Chondrocyte (in vitro differentiated cells): ENCODE results near the gene MTSS2. TPM values are rescaled to one million over a fixed set of nuclear protein-coding genes. Genes with fewer than 3 reads are reported as not detected.

Experiments
- DNase-seq: peaks from one replicate; pipeline ENCODE4 v3.0.0; 2021; ENCODE audit warnings: mixed read lengths, low spot score
- H3K27ac Mint-ChIP-seq: one replicate; pipeline ENCODE4 v1.8.0; 2021; ENCODE audit warnings: mild to moderate bottlenecking, moderate library complexity, mixed read lengths; ENCODE audit not compliant: unreplicated experiment
- H3K27me3 Mint-ChIP-seq: 2 replicates; pipeline ENCODE4 v1.8.0; 2021; ENCODE audit warnings: low read depth, mixed read lengths
- H3K36me3 Mint-ChIP-seq: 2 replicates; pipeline ENCODE4 v1.8.0; 2021; ENCODE audit warnings: low read depth, mixed read lengths
- H3K4me1 Mint-ChIP-seq: 2 replicates; pipeline ENCODE4 v1.8.0; 2021; ENCODE audit warnings: low read depth, mild to moderate bottlenecking, mixed read lengths
- H3K4me3 Mint-ChIP-seq: one replicate; pipeline ENCODE4 v1.8.0; 2021; ENCODE audit warnings: mild to moderate bottlenecking, moderate library complexity, mixed read lengths; ENCODE audit not compliant: unreplicated experiment
- H3K9me3 Mint-ChIP-seq: 2 replicates; pipeline ENCODE4 v1.8.0; 2021; ENCODE audit warnings: low read depth, mixed read lengths
- total RNA-seq: library from RNA; stranded (reverse); gene quantifications from 3 replicates; pipeline ENCODE4 v1.2.1, GENCODE V29; 2021
- TF ChIP-seq, protein P1 (sequence below): fragments of 200-600 bp; sonication (generic); IDR thresholded peaks from 2 replicates; pipeline ENCODE4 v1.5.0; 2021; ENCODE audit warnings: antibody characterized with exemption, mild to moderate bottlenecking, moderate library complexity

Gene MTSS2
- total RNA-seq, 1 donor from 2014 or later, result 296 TPM

GRCh38 chr16:70692130-70692872, 6.4 kb upstream of the MTSS2 start:
- Mint-ChIP-seq H3K4me1 (peaks cover 92% of the 10 kb centered on the region), H3K27me3 (no peaks in the 10 kb centered on the region), H3K27ac (peak overlapping the region; percentile 100), H3K9me3 (no peaks in the 10 kb centered on the region), H3K36me3 (no peaks in the 10 kb centered on the region), H3K4me3 (no peak overlapping the region)
- no peak for DNase-seq
- TF ChIP-seq, protein P1, sequence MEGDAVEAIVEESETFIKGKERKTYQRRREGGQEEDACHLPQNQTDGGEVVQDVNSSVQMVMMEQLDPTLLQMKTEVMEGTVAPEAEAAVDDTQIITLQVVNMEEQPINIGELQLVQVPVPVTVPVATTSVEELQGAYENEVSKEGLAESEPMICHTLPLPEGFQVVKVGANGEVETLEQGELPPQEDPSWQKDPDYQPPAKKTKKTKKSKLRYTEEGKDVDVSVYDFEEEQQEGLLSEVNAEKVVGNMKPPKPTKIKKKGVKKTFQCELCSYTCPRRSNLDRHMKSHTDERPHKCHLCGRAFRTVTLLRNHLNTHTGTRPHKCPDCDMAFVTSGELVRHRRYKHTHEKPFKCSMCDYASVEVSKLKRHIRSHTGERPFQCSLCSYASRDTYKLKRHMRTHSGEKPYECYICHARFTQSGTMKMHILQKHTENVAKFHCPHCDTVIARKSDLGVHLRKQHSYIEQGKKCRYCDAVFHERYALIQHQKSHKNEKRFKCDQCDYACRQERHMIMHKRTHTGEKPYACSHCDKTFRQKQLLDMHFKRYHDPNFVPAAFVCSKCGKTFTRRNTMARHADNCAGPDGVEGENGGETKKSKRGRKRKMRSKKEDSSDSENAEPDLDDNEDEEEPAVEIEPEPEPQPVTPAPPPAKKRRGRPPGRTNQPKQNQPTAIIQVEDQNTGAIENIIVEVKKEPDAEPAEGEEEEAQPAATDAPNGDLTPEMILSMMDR, result no peak

- peak overlapping the region; percentile 100 for H3K27ac Mint-ChIP-seq
- H3K4me3 Mint-ChIP-seq, result peak overlapping the region; percentile 22
These were observed 5.6 kb upstream of the MTSS2 start for GRCh38 chr16:70691223-70692129.

GRCh38 chr16:70689970-70690891, 4.4 kb upstream of the MTSS2 start:
- TF ChIP-seq, protein P1, result no peak
- Mint-ChIP-seq H3K4me1 (peaks cover 82% of the 10 kb centered on the region), H3K36me3 (no peaks in the 10 kb centered on the region), H3K4me3 (no peak overlapping the region), H3K27me3 (no peaks in the 10 kb centered on the region), H3K27ac (peak overlapping the region; percentile 100), H3K9me3 (no peaks in the 10 kb centered on the region)
- DNase-seq, result peak; percentile 94

More at GRCh38 chr16:70691223-70692129, 5.6 kb upstream of the MTSS2 start:
- no peaks in the 10 kb centered on the region for H3K27me3 Mint-ChIP-seq
- TF ChIP-seq, protein P1, result no peak
- H3K36me3 Mint-ChIP-seq, result no peaks in the 10 kb centered on the region
- peak; percentile 90 for DNase-seq
- H3K4me1 Mint-ChIP-seq, result peaks cover 92% of the 10 kb centered on the region
- H3K9me3 Mint-ChIP-seq, result no peaks in the 10 kb centered on the region

- Mint-ChIP-seq H3K36me3 (no peaks in the 10 kb centered on the region), H3K4me1 (peaks cover 73% of the 10 kb centered on the region), H3K27me3 (no peaks in the 10 kb centered on the region), H3K4me3 (no peak overlapping the region), H3K9me3 (no peaks in the 10 kb centered on the region), H3K27ac (peak overlapping the region; percentile 89)
- TF ChIP-seq, protein P1, result no peak
- peak; percentile 84 for DNase-seq
These were observed 3.4 kb upstream of the MTSS2 start for GRCh38 chr16:70689035-70689969.
